Uterus (tissue), 4 donors: ENCODE measurements around the gene FAM185A. TPM values are rescaled to one million over a fixed set of nuclear protein-coding genes. Genes with fewer than 3 reads are reported as not detected.

Source experiments
- DNase-seq, 2 donors: peaks; one replicate each; pipeline ENCODE4 v3.0.0-alpha.2; 2019 to 2020
- H3K27ac ChIP-seq, 2 donors: fragments of 200-600 bp; sonication (generic); 1 replicate in 1 of 2; 2 replicates in 1 of 2; pipeline ENCODE4 v1.5.1; 2016 to 2018
- H3K27me3 ChIP-seq, 2 donors: fragments of 200-600 bp; sonication (generic); one replicate each; pipeline ENCODE4 v1.5.1; 2018 to 2019; ENCODE audit warnings: control low read depth in 1 of 2
- H3K36me3 ChIP-seq, 2 donors: fragments of 200-600 bp; sonication (generic); one replicate each; pipeline ENCODE4 v1.5.1; 2019; ENCODE audit warnings: control low read depth in 1 of 2
- H3K4me1 ChIP-seq, 2 donors: fragments of 200-600 bp; sonication (generic); one replicate each; pipeline ENCODE4 v1.5.1; 2018 to 2019; ENCODE audit warnings: control low read depth in 1 of 2
- H3K4me3 ChIP-seq, 2 donors: fragments of 200-600 bp; sonication (generic); 1 replicate in 1 of 2; 2 replicates in 1 of 2; pipeline ENCODE4 v1.5.1; 2018 to 2019; ENCODE audit warnings: mild to moderate bottlenecking in 1 of 2
- H3K9me3 ChIP-seq, 2 donors: fragments of 200-600 bp; sonication (generic); one replicate each; pipeline ENCODE4 v1.5.1; 2019; ENCODE audit warnings: control low read depth in 1 of 2
- POLR2A ChIP-seq, 2 donors: fragments of 450-650 bp; IDR thresholded peaks; one replicate each; pipeline ENCODE4 v1.6.1; 2016; ENCODE audit warnings: antibody characterized with exemption in 2 of 2, mild to moderate bottlenecking in 1 of 2, moderate library complexity in 1 of 2
- intact Hi-C: fragments of 100-400 bp; cut with DNase I; formaldehyde crosslinking; loops from one replicate; pipeline ENCODE4 v1.15.1; 2023; ENCODE audit warnings: low total_unique reads
- total RNA-seq, 4 donors: library from RNA; depleted of rRNA in 3 of 4; stranded (reverse); fragments of >200 nt in 3 of 4; gene quantifications; one replicate each; pipeline versions ENCODE4 v1.1.0 to v1.2.4, GENCODE V29; 2014 to 2023
- TF ChIP-seq, protein P1 (sequence below), 4 experiments: fragments of 200-600 bp in 2 of 4; fragments of 450-650 bp in 2 of 4; sonication (generic) in 2 of 4; IDR thresholded peaks; one replicate each; pipeline ENCODE4 v1.5.1; 2016 to 2019; ENCODE audit warnings: antibody characterized with exemption in 4 of 4, mild to moderate bottlenecking in 2 of 4, moderate library complexity in 1 of 4
- donor health status: DM: yes; HTN: yes; CAD: no.

Gene FAM185A
- total RNA-seq, 4 donors from 2014 or later = 0.59 to 118 (median 19.4) TPM

DNA sequence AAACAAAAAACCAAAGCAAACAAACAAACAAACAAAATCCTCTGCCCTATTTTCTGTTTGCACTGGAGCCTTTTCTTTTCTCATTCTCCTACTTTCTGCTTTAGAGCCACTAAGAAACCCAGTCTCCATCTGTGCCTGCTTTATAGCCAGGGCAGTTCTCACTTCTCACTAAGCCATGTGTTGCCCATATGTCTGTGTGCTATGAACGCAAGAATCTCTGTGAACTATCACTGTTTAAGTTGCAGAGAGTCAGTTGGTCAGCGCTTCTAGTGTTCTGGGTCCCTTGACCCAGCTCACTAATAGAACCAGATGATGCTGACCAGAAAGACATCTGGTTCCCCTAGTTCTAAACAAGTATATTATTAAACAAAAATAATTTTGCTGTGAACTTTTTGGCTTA lies 81.4 kb downstream of the FAM185A start:
- Histone ChIP-seq H3K36me3 (no peaks in the 10 kb centered on the region), H3K9me3 (no peaks in the 10 kb centered on the region), H3K4me3 (no peak overlapping the region), H3K27me3 (no peaks in the 10 kb centered on the region), H3K4me1 (no peaks in the 10 kb centered on the region), H3K27ac (no peak overlapping the region)
- DNase-seq = no peak
- intact Hi-C loops = no loop called here
- no peak for TF ChIP-seq POLR2A (IDR thresholded peaks at IDR 0.05)
- TF ChIP-seq, protein P1, sequence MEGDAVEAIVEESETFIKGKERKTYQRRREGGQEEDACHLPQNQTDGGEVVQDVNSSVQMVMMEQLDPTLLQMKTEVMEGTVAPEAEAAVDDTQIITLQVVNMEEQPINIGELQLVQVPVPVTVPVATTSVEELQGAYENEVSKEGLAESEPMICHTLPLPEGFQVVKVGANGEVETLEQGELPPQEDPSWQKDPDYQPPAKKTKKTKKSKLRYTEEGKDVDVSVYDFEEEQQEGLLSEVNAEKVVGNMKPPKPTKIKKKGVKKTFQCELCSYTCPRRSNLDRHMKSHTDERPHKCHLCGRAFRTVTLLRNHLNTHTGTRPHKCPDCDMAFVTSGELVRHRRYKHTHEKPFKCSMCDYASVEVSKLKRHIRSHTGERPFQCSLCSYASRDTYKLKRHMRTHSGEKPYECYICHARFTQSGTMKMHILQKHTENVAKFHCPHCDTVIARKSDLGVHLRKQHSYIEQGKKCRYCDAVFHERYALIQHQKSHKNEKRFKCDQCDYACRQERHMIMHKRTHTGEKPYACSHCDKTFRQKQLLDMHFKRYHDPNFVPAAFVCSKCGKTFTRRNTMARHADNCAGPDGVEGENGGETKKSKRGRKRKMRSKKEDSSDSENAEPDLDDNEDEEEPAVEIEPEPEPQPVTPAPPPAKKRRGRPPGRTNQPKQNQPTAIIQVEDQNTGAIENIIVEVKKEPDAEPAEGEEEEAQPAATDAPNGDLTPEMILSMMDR (IDR thresholded peaks at IDR 0.05) = no peak

DNA sequence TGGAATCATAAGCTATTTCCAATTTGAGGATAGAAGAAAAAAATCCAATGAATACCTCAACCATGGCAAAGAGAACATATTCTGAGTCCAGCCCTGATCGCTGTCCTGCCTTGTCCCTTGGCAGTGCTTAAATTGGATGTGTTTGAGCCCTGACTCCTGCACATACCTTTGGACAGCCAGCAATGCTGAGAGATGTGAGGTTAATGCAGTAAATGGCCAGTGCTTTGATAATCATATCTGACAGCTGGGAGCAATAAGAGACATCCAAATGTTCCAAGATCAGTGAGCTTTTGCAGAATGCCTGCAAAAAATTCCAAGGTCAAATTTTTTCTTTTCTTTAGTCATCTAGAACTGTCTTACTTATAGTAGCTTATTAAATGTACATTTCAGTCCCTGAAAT lies 83.9 kb downstream of the FAM185A start:
- Histone ChIP-seq H3K36me3 (no peaks in the 10 kb centered on the region), H3K4me1 (peaks cover 5 to 7% of the 10 kb centered on the region in 2 donors), H3K27ac (peak overlapping the region in 1 of 2 donors; percentile 58), H3K27me3 (no peaks in the 10 kb centered on the region), H3K4me3 (no peak overlapping the region), H3K9me3 (no peaks in the 10 kb centered on the region)
- DNase-seq = no peak
- no peak for TF ChIP-seq POLR2A (IDR thresholded peaks at IDR 0.05)
- TF ChIP-seq, protein P1 (IDR thresholded peaks at IDR 0.05) = no peak
- intact Hi-C loops = no loop called here

DNA sequence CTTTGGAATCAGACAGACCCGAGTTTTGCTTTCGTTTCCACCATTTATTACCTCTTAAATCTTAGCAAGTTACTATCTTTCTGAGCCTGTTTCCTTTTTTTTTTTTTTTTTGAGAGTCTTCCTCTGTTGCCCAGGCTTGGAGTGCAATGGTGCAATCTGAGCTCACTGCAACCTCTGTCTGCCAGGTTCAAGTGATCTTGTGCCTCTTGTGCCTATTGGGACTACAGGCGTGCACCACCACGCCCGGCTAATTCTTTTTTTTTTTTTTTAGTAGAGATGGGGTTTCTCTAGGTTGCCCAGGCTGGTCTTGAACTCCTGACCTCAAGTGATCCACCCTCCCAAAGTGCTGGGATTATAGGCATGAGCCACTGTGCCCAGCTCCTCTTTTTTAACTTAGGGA lies 84.5 kb downstream of the FAM185A start:
- intact Hi-C loops = no loop called here
- Histone ChIP-seq H3K4me3 (no peak overlapping the region), H3K27ac (peak overlapping the region in 1 of 2 donors; percentile 58), H3K27me3 (no peaks in the 10 kb centered on the region), H3K36me3 (no peaks in the 10 kb centered on the region), H3K9me3 (no peaks in the 10 kb centered on the region), H3K4me1 (peaks cover 5 to 7% of the 10 kb centered on the region in 2 donors)
- no peak for DNase-seq
- TF ChIP-seq, protein P1 (IDR thresholded peaks at IDR 0.05) = no peak
- TF ChIP-seq POLR2A (IDR thresholded peaks at IDR 0.05) = no peak

DNA sequence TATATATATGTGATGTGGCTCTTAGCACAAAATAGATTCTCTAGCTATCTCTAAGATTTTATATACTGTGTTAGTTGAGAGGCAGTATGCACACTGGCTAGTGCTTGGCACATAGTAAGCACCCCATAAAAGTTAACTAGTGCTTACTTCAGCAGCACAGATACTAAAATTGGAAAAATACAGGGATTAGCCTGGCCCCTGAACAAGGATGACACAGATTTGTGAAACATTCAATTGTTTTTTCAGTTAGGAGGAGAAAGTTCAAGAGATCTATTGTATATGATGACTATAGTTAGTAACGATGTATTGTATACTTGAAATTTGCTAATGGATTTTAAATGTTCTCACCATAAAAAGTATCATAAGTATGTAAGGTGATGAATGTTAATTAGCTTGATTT lies 85.7 kb downstream of the FAM185A start:
- no peak for DNase-seq
- intact Hi-C loops = no loop called here

DNA sequence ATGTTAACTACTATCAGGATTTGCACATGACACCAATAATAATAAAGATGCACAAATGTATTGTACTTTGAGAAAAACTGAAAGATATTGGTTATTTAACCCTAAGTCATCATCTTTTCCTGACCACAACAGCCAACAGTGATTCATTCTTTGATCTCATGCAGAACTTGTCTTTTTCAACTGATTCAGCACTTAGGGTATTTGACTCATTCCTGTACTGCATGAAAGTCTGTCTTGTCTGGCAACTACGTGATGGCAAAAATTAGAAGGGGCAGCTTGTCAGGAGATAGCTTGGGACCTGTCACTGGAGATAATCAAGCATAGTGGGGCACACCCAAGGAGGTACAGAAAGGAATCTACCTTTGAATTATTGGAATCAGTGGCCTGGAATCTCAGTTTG lies 86.2 kb downstream of the FAM185A start:
- no peak for DNase-seq
- Histone ChIP-seq H3K36me3 (no peaks in the 10 kb centered on the region), H3K27ac (peak overlapping the region in 1 of 2 donors; percentile 4), H3K4me1 (peaks cover 5 to 7% of the 10 kb centered on the region in 2 donors), H3K9me3 (no peaks in the 10 kb centered on the region), H3K27me3 (no peaks in the 10 kb centered on the region), H3K4me3 (no peak overlapping the region)
- intact Hi-C loops = no loop called here
- no peak for TF ChIP-seq POLR2A (IDR thresholded peaks at IDR 0.05)
- TF ChIP-seq, protein P1 (IDR thresholded peaks at IDR 0.05) = no peak

More for the DNA sequence above, 85.7 kb downstream of the FAM185A start:
- H3K27me3 ChIP-seq = no peaks in the 10 kb centered on the region
- peaks cover 5 to 7% of the 10 kb centered on the region in 2 donors for H3K4me1 ChIP-seq
- no peaks in the 10 kb centered on the region for H3K9me3 ChIP-seq
- no peaks in the 10 kb centered on the region for H3K36me3 ChIP-seq
- TF ChIP-seq POLR2A (IDR thresholded peaks at IDR 0.05) = no peak
- TF ChIP-seq, protein P1 (IDR thresholded peaks at IDR 0.05) = no peak
- H3K4me3 ChIP-seq = no peak overlapping the region
- H3K27ac ChIP-seq = peak overlapping the region in 1 of 2 donors; percentile 4
